GM23338 (cell line): ENCODE data around the gene NBAS. TPM values are rescaled to one million over a fixed set of nuclear protein-coding genes. Genes with fewer than 3 reads are reported as not detected.

Source experiments
- ATAC-seq: fragments of 200-7000 bp; cut with Tn5 transposase; 3 replicates; pipeline ENCODE4 v1.9.1; 2020
- DNase-seq: peaks from one replicate; pipeline ENCODE4 v3.0.0-alpha.2; 2015; ENCODE audit warnings: low spot score
- H2AFZ ChIP-seq: fragments of 200-600 bp; sonication (generic); 2 replicates; pipeline ENCODE4 v1.8.0; 2016; ENCODE audit warnings: antibody characterized with exemption, mild to moderate bottlenecking, moderate library complexity
- H3F3A ChIP-seq: fragments of 200-600 bp; sonication (generic); replicated peaks from 2 replicates; pipeline ENCODE4 v1.8.0; 2017; ENCODE audit warnings: antibody characterized with exemption, mixed run types, low read depth
- H3K27ac ChIP-seq: fragments of 200-600 bp; sonication (generic); 2 replicates; pipeline ENCODE4 v1.6.1; 2016; ENCODE audit warnings: low read depth
- H3K27me3 ChIP-seq: fragments of 200-600 bp; sonication (generic); 2 replicates; pipeline ENCODE4 v1.8.0; 2016; ENCODE audit warnings: mild to moderate bottlenecking, mixed run types, moderate library complexity; ENCODE audit not compliant: insufficient read depth
- H3K36me3 ChIP-seq: fragments of 200-600 bp; sonication (generic); 2 replicates; pipeline ENCODE4 v1.8.0; 2016; ENCODE audit warnings: mild to moderate bottlenecking; ENCODE audit not compliant: insufficient read depth
- H3K4me1 ChIP-seq: fragments of 200-600 bp; sonication (generic); 2 replicates; pipeline ENCODE4 v1.8.0; 2016; ENCODE audit warnings: mild to moderate bottlenecking, moderate library complexity; ENCODE audit not compliant: insufficient read depth
- H3K4me2 ChIP-seq: fragments of 200-600 bp; sonication (generic); 2 replicates; pipeline ENCODE4 v1.7.1; 2017; ENCODE audit warnings: mixed run types
- H3K4me3 ChIP-seq: fragments of 200-600 bp; sonication (generic); 2 replicates; pipeline ENCODE4 v1.6.1; 2016; ENCODE audit warnings: mixed run types
- H3K79me2 ChIP-seq: fragments of 200-600 bp; sonication (generic); replicated peaks from 2 replicates; pipeline ENCODE4 v1.8.0; 2017; ENCODE audit warnings: mild to moderate bottlenecking; ENCODE audit not compliant: insufficient read depth
- H3K9me2 ChIP-seq: fragments of 200-600 bp; sonication (generic); 2 replicates; pipeline ENCODE4 v1.8.0; 2017; ENCODE audit not compliant: insufficient read depth
- H4K20me1 ChIP-seq: fragments of 200-600 bp; sonication (generic); replicated peaks from 2 replicates; pipeline ENCODE4 v1.8.0; 2017; ENCODE audit warnings: mild to moderate bottlenecking; ENCODE audit not compliant: insufficient read depth
- H3K27ac Mint-ChIP-seq: 2 replicates; pipeline ENCODE4 v1.8.0; 2020; ENCODE audit warnings: inconsistent platforms, mild to moderate bottlenecking, moderate library complexity, mixed read lengths
- H3K27me3 Mint-ChIP-seq: 3 replicates; pipeline ENCODE4 v1.8.0; 2022; ENCODE audit warnings: low read depth, mild to moderate bottlenecking, moderate library complexity, mixed read lengths, inconsistent platforms; ENCODE audit not compliant: insufficient read depth, poor library complexity
- H3K36me3 Mint-ChIP-seq: 3 replicates; pipeline ENCODE4 v1.8.0; 2021; ENCODE audit warnings: low read depth, mild to moderate bottlenecking, inconsistent platforms, moderate library complexity, mixed read lengths
- H3K4me1 Mint-ChIP-seq: 3 replicates; pipeline ENCODE4 v1.8.0; 2020; ENCODE audit warnings: mild to moderate bottlenecking, inconsistent platforms, mixed read lengths
- H3K4me3 Mint-ChIP-seq: 3 replicates; pipeline ENCODE4 v1.8.0; 2021; ENCODE audit warnings: moderate library complexity, mild to moderate bottlenecking, inconsistent platforms, mixed read lengths
- H3K9me3 Mint-ChIP-seq: 3 replicates; pipeline ENCODE4 v1.8.0; 2020; ENCODE audit warnings: moderate library complexity, mild to moderate bottlenecking, inconsistent platforms, mixed read lengths
- CREB1 ChIP-seq: fragments of 250-450 bp; sonication (Bioruptor Pico); IDR thresholded peaks from 2 replicates; pipeline ENCODE4 v1.5.0; 2020; ENCODE audit warnings: low read depth, mild to moderate bottlenecking, moderate library complexity
- EZH2 ChIP-seq: fragments of 200-600 bp; sonication (generic); IDR thresholded peaks from one replicate; pipeline ENCODE4 v1.8.0; 2017; ENCODE audit warnings: antibody characterized with exemption, mild to moderate bottlenecking, low read depth; ENCODE audit not compliant: unreplicated experiment
- JUNB ChIP-seq: IDR thresholded peaks from one replicate; pipeline ENCODE4 v1.6.1; 2016; ENCODE audit warnings: antibody characterized with exemption; ENCODE audit not compliant: unreplicated experiment
- NANOG ChIP-seq: IDR thresholded peaks from 2 replicates; pipeline ENCODE4 v1.6.1; 2016; ENCODE audit warnings: antibody characterized with exemption, borderline replicate concordance
- STAT1 ChIP-seq: IDR thresholded peaks from one replicate; pipeline ENCODE4 v1.6.1; 2016; ENCODE audit warnings: antibody characterized with exemption; ENCODE audit not compliant: unreplicated experiment
- ZNF114 ChIP-seq: fragments of 250-450 bp; sonication (Bioruptor Pico); IDR thresholded peaks from 2 replicates; pipeline ENCODE4 v1.5.0; 2020; ENCODE audit warnings: mild to moderate bottlenecking, moderate library complexity
- ZNF331 ChIP-seq: fragments of 250-450 bp; sonication (Bioruptor Pico); IDR thresholded peaks from 2 replicates; pipeline ENCODE4 v1.5.0; 2020; ENCODE audit warnings: low read depth, mild to moderate bottlenecking, moderate library complexity
- polyA plus RNA-seq: library from polyadenylated mRNA; unstranded; fragments of >200 nt; fragmentation: Nextera tagmentation; extraction: Ambion mirVana; gene quantifications from 2 replicates; pipeline ENCODE4 v1.2.1, GENCODE V29; 2016
- total RNA-seq: library from RNA; depleted of rRNA; stranded (reverse); fragments of >200 nt; shearing (Covaris generic); gene quantifications from 2 replicates; pipeline ENCODE4 v1.2.3, GENCODE V29; 2014
- TF ChIP-seq, protein P1 (sequence below): IDR thresholded peaks from one replicate; pipeline ENCODE4 v1.6.1; 2018; ENCODE audit warnings: antibody characterized with exemption; ENCODE audit not compliant: unreplicated experiment
- TF ChIP-seq, protein P2 (sequence below), 2 experiments: fragments of 200-600 bp in 1 of 2; sonication (generic) in 1 of 2; conservative IDR thresholded peaks; 2 replicates each; pipeline versions ENCODE4 v1.5.1 to v1.6.1; 2016 to 2017; ENCODE audit warnings: antibody characterized with exemption in 2 of 2, low read depth in 2 of 2, mild to moderate bottlenecking in 2 of 2, moderate library complexity in 1 of 2
- TF ChIP-seq, protein P3 (sequence below): IDR thresholded peaks from 2 replicates; pipeline ENCODE4 v1.6.1; 2016; ENCODE audit warnings: antibody characterized with exemption

The NBAS gene
- total and polyA plus RNA-seq, 2 experiments from 2014 or later = 24.8 to 38.9 TPM

DNA sequence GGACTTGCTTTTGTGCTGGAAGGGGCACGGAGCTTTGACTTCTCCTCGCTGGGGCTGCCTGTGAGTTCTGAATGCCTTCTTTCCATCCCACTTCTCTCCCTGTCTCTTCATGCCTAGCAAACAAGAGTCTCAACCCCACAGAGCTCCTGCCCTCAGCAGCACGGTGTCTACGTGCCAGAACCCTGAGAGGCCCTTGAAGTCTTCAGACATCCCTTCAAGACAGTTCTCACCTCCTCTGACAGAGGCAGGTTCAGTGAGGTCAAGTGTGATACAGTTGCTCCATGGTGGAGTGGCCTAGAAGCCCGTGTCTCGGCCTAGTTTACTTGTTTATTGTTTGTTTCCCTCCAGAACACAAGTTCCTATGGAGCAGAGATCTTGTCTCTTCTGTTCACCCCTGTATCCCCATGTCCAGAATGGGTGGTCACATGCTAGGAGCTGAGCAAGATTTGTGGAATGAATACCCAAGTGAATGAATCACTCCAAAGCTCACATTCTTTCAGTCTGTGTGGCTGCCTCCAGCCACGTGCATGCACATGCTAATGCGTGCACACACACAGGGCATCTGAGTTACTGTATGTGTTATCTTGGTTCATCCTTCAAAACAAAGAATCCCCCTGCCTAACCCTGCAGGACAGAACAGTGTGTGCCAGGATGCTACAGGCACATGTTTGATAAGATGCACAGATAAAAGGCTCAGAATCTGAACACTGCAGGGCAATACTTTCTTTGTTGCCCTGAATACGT lies 391.6 kb downstream of the NBAS start:
- Histone ChIP-seq H3K9me2 (no peaks in the 10 kb centered on the region), H3K27me3 (no peaks in the 10 kb centered on the region), H3K27ac (peak overlapping the region; percentile 74; the same call in 1 of the 2 replicates), H3K4me3 (no peak overlapping the region), H3F3A (peaks cover 5% of the 10 kb centered on the region; the same call in 1 of the 2 replicates), H3K4me1 (peaks cover 16% of the 10 kb centered on the region), H2AFZ (peak overlapping the region; percentile 61; the same call in 1 of the 2 replicates), H3K4me2 (peak overlapping the region; percentile 49), H3K79me2 (no peaks in the 10 kb centered on the region), H3K36me3 (no peaks in the 10 kb centered on the region), H4K20me1 (no peaks in the 10 kb centered on the region)
- ATAC-seq (peak; percentile 29; the same call in 2 of the 3 replicates), DNase-seq (no peak)
- Mint-ChIP-seq H3K4me1 (peaks cover 21% of the 10 kb centered on the region), H3K27me3 (peaks cover 2% of the 10 kb centered on the region), H3K36me3 (no peaks in the 10 kb centered on the region), H3K9me3 (no peaks in the 10 kb centered on the region), H3K27ac (no peak overlapping the region), H3K4me3 (no peak overlapping the region)
- TF ChIP-seq, protein P1, sequence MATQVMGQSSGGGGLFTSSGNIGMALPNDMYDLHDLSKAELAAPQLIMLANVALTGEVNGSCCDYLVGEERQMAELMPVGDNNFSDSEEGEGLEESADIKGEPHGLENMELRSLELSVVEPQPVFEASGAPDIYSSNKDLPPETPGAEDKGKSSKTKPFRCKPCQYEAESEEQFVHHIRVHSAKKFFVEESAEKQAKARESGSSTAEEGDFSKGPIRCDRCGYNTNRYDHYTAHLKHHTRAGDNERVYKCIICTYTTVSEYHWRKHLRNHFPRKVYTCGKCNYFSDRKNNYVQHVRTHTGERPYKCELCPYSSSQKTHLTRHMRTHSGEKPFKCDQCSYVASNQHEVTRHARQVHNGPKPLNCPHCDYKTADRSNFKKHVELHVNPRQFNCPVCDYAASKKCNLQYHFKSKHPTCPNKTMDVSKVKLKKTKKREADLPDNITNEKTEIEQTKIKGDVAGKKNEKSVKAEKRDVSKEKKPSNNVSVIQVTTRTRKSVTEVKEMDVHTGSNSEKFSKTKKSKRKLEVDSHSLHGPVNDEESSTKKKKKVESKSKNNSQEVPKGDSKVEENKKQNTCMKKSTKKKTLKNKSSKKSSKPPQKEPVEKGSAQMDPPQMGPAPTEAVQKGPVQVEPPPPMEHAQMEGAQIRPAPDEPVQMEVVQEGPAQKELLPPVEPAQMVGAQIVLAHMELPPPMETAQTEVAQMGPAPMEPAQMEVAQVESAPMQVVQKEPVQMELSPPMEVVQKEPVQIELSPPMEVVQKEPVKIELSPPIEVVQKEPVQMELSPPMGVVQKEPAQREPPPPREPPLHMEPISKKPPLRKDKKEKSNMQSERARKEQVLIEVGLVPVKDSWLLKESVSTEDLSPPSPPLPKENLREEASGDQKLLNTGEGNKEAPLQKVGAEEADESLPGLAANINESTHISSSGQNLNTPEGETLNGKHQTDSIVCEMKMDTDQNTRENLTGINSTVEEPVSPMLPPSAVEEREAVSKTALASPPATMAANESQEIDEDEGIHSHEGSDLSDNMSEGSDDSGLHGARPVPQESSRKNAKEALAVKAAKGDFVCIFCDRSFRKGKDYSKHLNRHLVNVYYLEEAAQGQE = no peak
- TF ChIP-seq, protein P2, sequence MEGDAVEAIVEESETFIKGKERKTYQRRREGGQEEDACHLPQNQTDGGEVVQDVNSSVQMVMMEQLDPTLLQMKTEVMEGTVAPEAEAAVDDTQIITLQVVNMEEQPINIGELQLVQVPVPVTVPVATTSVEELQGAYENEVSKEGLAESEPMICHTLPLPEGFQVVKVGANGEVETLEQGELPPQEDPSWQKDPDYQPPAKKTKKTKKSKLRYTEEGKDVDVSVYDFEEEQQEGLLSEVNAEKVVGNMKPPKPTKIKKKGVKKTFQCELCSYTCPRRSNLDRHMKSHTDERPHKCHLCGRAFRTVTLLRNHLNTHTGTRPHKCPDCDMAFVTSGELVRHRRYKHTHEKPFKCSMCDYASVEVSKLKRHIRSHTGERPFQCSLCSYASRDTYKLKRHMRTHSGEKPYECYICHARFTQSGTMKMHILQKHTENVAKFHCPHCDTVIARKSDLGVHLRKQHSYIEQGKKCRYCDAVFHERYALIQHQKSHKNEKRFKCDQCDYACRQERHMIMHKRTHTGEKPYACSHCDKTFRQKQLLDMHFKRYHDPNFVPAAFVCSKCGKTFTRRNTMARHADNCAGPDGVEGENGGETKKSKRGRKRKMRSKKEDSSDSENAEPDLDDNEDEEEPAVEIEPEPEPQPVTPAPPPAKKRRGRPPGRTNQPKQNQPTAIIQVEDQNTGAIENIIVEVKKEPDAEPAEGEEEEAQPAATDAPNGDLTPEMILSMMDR (conservative IDR thresholded peaks at IDR 0.05; ENCODE audit: low read depth in 2 of 2) = no peak
- TF ChIP-seq EZH2 = no peak

DNA sequence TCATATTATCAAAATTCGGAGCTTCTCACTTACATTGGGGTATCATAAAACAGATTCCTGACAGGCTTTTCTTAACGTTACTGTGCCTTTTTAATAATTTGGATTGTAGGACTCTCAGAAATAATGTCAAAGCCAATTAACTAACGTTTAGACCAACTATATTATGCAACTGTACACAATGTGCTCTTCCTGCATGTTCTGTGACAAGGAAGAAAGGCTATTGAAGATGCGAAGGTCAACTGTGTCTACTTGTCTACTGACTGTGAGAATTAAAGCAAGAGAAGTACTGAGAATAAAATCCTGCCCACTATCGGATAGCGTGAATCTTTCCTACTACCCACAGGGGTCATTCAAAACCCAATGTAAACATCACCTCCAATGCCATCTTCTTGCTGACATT lies 393.0 kb downstream of the NBAS start:
- H3K9me3 Mint-ChIP-seq = no peaks in the 10 kb centered on the region
- no peaks in the 10 kb centered on the region for H3K79me2 ChIP-seq
- no peaks in the 10 kb centered on the region for H3K9me2 ChIP-seq
- H3K4me1 ChIP-seq = peaks cover 16% of the 10 kb centered on the region
- no peak overlapping the region for H3K4me2 ChIP-seq
- no peaks in the 10 kb centered on the region for H3K36me3 Mint-ChIP-seq
- peaks cover 21% of the 10 kb centered on the region for H3K4me1 Mint-ChIP-seq
- no peaks in the 10 kb centered on the region for H3K36me3 ChIP-seq
- H3F3A ChIP-seq = peaks cover 5% of the 10 kb centered on the region; the same call in 1 of the 2 replicates
- no peak overlapping the region for H3K4me3 ChIP-seq
- H3K27me3 Mint-ChIP-seq = peaks cover 2% of the 10 kb centered on the region
- H3K4me3 Mint-ChIP-seq = no peak overlapping the region
- ATAC-seq (no peak), DNase-seq (no peak)
- H3K27ac Mint-ChIP-seq = no peak overlapping the region
- no peak overlapping the region for H2AFZ ChIP-seq
- H4K20me1 ChIP-seq = no peaks in the 10 kb centered on the region
- H3K27ac ChIP-seq = no peak overlapping the region
- no peaks in the 10 kb centered on the region for H3K27me3 ChIP-seq
- TF ChIP-seq NANOG (no peak), ZNF114 (CRISPR knock-in tag) (no peak), EZH2 (no peak), STAT1 (no peak), ZNF331 (CRISPR knock-in tag) (no peak), JUNB (no peak), CREB1 (no peak)
- TF ChIP-seq, protein P1 = no peak
- TF ChIP-seq, protein P3, sequence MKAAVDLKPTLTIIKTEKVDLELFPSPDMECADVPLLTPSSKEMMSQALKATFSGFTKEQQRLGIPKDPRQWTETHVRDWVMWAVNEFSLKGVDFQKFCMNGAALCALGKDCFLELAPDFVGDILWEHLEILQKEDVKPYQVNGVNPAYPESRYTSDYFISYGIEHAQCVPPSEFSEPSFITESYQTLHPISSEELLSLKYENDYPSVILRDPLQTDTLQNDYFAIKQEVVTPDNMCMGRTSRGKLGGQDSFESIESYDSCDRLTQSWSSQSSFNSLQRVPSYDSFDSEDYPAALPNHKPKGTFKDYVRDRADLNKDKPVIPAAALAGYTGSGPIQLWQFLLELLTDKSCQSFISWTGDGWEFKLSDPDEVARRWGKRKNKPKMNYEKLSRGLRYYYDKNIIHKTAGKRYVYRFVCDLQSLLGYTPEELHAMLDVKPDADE = no peak
- TF ChIP-seq, protein P2 (conservative IDR thresholded peaks at IDR 0.05; ENCODE audit: low read depth in 2 of 2) = no peak
